ENCODE data around the gene OR51B5. TPM values are rescaled to one million over a fixed set of nuclear protein-coding genes. Genes with fewer than 3 reads are reported as not detected.
"Not testable (repeated sequence)": the region's sequence is repeated elsewhere in the genome, so short reads cannot be mapped to it uniquely, and the experiment has no call there.

OR51B5 gene
- 0.37 TPM for total RNA-seq

- no peak for DNase-seq (ENCODE audit: low spot score)
These were observed at the start of gene OR51B5 for GRCh38 chr11:5343474-5344335. TSS of gene OR51B5 (minus strand) at chr11:5343524. CDS start at chr11:5343524, 0 bp downstream.

GRCh38 chr11:5390210-5390609 lies 46.9 kb upstream of the OR51B5 start:
- no peak for DNase-seq (ENCODE audit: low spot score)

- no peak for DNase-seq (ENCODE audit: low spot score)
These were observed 41.0 kb upstream of the OR51B5 start for GRCh38 chr11:5384335-5384734.

- DNase-seq (ENCODE audit: low spot score), result no peak
These were observed 40.3 kb upstream of the OR51B5 start, which contains the start of gene OR51M1 for GRCh38 chr11:5383576-5383975. TSS of gene OR51M1 (plus strand) at chr11:5383812. CDS start at chr11:5389399, 5,587 bp downstream.

- DNase-seq (ENCODE audit: low spot score), result peak; percentile 40
These were observed 37.5 kb upstream of the OR51B5 start for GRCh38 chr11:5380740-5381342.

- DNase-seq (ENCODE audit: low spot score), result no peak
These were observed 26.5 kb upstream of the OR51B5 start for GRCh38 chr11:5369789-5370188.

GRCh38 chr11:5368502-5369043 lies 25.2 kb upstream of the OR51B5 start:
- no peak for DNase-seq (ENCODE audit: low spot score)

GRCh38 chr11:5367448-5368074 lies 24.2 kb upstream of the OR51B5 start:
- DNase-seq (ENCODE audit: low spot score), result no peak

- DNase-seq (ENCODE audit: low spot score), result no peak
These were observed 23.5 kb upstream of the OR51B5 start for GRCh38 chr11:5366856-5367255.

- DNase-seq (ENCODE audit: low spot score), result not testable (repeated sequence)
These were observed 23.0 kb upstream of the OR51B5 start for GRCh38 chr11:5366365-5366764.

GRCh38 chr11:5364214-5364613 lies 20.9 kb upstream of the OR51B5 start:
- no peak for DNase-seq (ENCODE audit: low spot score)

- DNase-seq (ENCODE audit: low spot score), result no peak
These were observed 20.4 kb upstream of the OR51B5 start for GRCh38 chr11:5363679-5364078.

- no peak for DNase-seq (ENCODE audit: low spot score)
These were observed 18.8 kb upstream of the OR51B5 start for GRCh38 chr11:5362017-5362625.

- not testable (repeated sequence) for DNase-seq (ENCODE audit: low spot score)
These were observed 12.7 kb upstream of the OR51B5 start for GRCh38 chr11:5356031-5356430.

GRCh38 chr11:5351208-5351607 lies 7.9 kb upstream of the OR51B5 start, which contains the start of gene OR51B6:
TSS of gene OR51B6 (plus strand) at chr11:5351508. CDS start at chr11:5351508, 0 bp downstream.
- DNase-seq (ENCODE audit: low spot score), result no peak

- DNase-seq (ENCODE audit: low spot score), result no peak
These were observed 6.2 kb upstream of the OR51B5 start for GRCh38 chr11:5349550-5349949.

GRCh38 chr11:5348551-5349194 lies 5.3 kb upstream of the OR51B5 start:
- no peak for DNase-seq (ENCODE audit: low spot score)

GRCh38 chr11:5345831-5346230 lies 2.5 kb upstream of the OR51B5 start:
- DNase-seq (ENCODE audit: low spot score), result no peak

- DNase-seq (ENCODE audit: low spot score), result no peak
These were observed 3.5 kb downstream of the OR51B5 start for GRCh38 chr11:5339771-5340322.

GRCh38 chr11:5337253-5337652 lies 6.1 kb downstream of the OR51B5 start:
- DNase-seq (ENCODE audit: low spot score), result not testable (repeated sequence)

- no peak for DNase-seq (ENCODE audit: low spot score)
These were observed 7.0 kb downstream of the OR51B5 start for GRCh38 chr11:5336331-5336730.
